ENCODE measurements around the gene C9orf85.
A peak's percentile ranks its signal among the peaks of the same experiment; 100 is the strongest.

C9orf85 gene, protein sequence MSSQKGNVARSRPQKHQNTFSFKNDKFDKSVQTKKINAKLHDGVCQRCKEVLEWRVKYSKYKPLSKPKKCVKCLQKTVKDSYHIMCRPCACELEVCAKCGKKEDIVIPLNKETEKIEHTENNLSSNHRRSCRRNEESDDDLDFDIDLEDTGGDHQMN

DNA sequence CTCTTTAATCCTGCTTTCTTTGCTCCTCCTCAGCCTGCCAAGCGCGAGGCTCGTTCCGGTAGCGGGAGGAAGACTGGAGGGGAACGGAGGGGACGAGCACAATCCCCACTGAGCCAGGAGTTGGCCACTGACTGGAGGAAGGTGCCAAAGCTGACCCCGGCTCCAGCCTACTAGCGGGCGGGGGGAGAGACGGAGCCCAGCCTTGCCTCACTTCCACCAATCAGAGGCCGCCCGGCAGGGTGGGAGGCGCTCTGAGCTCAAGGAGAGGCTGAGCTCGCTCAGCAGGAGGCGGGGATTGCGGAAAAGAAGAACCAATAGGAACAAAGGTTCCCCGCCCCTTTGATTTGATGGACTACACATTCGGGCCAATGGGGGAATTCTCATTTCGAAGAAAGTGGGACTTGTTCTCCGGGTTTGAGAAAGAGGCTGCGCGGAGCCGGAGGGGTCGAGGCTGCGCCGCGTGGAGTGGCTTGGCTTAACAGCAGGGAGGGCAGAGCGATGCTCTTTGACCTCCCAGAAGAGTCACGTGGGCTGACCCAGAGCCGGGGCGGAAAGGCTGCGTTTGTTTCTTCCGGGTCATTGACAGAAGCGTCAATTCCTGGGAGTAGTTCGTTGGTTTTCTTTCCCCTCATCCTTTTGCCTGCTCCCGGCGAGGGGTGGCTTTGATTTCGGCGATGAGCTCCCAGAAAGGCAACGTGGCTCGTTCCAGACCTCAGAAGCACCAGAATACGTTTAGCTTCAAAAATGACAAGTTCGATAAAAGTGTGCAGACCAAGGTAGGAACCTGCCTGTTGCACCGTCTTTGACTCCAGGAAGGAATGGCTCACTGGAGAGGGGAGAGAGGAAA, at the start of gene C9orf85, which contains the start of gene ABHD17B:
C9orf85 (plus strand) TSS at position 579 of the 847 bp plus-strand sequence; CDS start at position 675, 96 bp downstream.
ABHD17B (minus strand) TSS at position 133 of the 847 bp plus-strand sequence. CDS start 36,113 bp downstream, outside the sequence.
- DNase-seq (ENCODE audit: insufficient read length, low spot score): peak; percentile 99
- FAIRE-seq: peak; percentile 100
- TF ChIP-seq POLR2A (IDR thresholded peaks at IDR 0.05; ENCODE audit: low read depth, low read length): peak; percentile 100

DNA sequence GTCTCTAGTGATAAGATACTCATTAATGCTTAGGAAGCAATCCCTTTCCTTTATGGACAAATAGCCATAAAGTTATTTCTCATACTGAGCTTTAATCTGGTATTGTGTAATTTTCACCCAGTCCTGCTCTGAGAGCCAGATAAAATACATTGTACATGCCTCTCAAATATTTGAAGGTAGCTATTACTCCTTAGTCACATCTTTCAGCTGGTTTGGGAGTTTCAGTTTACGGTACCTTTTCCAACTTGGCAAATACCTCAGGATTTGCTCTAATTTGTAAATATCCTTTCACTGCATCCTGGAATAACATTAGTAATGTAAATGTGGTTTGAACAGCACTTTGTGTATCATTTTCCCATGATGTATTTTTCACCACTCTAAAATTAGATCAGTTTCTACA, 47.8 kb upstream of the C9orf85 start:
- FAIRE-seq (peak; percentile 92), DNase-seq (ENCODE audit: insufficient read length, low spot score) (no peak)
- no peak for TF ChIP-seq POLR2A (IDR thresholded peaks at IDR 0.05; ENCODE audit: low read depth, low read length)

DNA sequence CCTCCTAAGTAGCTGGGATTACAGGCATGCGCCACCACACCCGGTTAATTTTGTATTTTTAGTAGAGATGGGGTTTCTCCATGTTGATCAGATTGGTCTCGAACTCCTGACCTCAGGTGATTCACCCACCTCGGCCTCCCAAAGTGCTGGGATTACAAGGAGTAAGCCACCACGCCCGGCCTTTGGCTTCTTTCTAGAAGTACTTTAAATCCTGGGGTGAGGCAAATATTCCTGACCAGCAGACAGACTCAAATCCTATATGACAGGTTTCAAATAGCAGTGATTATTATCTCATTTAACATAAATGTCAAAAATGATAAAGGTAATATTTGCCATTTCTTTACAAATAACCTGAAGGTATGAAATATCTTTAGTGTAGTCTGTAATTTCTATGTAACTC, 36.1 kb upstream of the C9orf85 start:
- DNase-seq (ENCODE audit: insufficient read length, low spot score) (no peak), FAIRE-seq (no peak)
- TF ChIP-seq POLR2A (IDR thresholded peaks at IDR 0.05; ENCODE audit: low read depth, low read length): no peak

DNA sequence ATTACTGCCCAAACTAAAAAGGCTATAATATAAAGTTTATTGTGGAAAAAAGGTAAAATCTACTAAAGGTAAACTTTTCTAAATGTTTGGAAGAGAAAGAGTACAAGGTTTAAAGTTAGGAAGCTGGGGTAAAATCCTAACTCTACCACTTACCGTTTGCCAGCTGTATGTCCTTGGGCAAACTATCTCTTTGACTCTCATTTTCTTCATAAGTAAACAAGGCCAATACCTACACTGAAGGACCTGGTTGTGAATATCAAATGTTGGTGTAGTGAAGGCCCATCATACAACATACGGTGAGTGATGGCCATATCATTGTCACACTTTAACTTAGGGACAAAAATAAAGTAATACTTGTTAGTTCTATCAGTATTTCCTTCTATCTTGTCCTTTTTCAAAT, 35.3 kb upstream of the C9orf85 start:
- DNase-seq (ENCODE audit: insufficient read length, low spot score) (no peak), FAIRE-seq (no peak)
- no peak for TF ChIP-seq POLR2A (IDR thresholded peaks at IDR 0.05; ENCODE audit: low read depth, low read length)

DNA sequence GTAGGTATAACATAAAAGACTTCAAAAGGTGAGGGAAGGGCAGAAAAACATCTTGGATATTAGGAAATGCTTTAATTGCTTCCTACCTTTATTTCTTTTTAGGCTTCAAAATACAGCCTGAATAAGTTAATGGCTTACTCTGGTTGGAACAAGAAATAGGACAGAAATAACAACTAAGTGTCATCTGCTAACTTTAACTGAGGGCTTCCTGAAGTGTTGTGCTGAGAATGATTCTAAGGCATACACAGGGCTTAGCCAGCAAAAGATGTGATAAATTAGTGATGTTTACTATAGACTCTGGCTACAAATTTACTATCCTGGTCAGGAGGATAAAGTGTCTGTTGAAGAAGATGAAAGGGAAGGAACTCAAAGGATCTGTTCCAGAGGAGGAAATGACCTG, 34.6 kb upstream of the C9orf85 start:
- no peak for FAIRE-seq
- no peak for TF ChIP-seq POLR2A (IDR thresholded peaks at IDR 0.05; ENCODE audit: low read depth, low read length)

DNA sequence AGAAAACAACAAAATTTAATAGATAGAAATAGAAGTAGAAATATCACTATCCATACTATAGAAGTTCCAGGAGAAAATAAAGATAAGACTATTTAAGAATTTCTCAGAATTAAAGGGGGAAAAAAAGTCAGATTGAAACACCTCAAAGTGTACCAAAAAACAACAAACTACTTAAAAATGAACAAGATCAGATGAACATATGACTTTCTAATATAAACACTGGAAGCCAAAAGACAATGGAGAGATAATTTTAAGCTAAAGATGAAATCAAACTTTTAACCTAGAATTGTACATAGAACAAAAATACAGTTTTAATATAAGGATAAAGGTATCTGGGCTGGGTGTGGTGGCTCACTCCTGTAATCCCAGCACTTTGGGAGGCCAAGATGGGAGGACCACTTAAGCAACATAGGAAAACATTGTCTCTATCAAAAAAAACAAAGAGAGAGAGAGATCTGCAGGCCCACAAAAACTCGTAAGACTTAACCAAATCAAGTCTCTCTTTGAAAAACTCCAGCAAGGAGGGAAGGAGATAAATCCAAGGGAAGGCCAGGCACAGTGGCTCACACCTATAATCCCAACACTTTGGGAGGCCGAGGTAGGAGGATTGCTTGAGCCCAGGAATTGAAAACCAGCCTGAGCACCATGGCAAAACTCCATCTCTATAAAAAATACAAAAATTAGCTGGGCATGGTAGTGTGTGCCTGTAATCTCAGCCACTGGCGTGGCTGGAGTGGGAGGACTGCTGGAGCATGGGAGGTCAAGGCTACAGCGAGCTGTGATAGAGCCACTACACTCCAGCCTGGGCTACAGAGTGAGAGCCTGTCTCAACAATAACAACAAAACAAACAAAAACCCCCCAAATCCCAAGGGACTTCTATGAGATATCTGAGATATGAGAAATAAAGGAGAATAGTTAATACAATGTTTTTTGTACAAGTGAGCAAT, 32.8 kb upstream of the C9orf85 start:
- FAIRE-seq: no peak

More for the DNA sequence above, 34.6 kb upstream of the C9orf85 start:
- DNase-seq (ENCODE audit: insufficient read length, low spot score): no peak

DNA sequence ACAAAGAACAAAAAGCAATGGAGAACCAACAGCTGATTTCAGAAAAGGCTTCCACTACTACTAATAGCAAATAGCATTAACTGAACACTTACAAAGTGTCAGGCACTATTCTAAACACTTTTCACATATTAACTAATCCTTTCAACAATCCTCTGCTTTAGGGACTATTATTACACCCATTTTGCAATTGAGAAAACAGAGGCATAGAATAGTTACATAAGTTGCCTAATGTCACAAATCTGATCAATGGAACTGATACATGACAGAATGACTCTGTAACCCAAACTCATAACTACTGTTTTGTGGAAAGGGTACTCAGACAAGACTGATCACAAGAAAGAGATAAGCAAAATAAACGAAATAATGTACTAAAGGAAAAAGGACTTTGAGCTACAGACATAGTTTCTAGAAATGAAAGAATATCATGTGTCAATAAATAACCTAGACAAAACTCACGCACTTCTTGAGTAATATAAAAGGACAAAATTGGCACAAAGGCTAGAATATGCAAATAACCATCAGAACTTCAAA, 31.7 kb upstream of the C9orf85 start:
- DNase-seq (ENCODE audit: insufficient read length, low spot score): no peak
- no peak for TF ChIP-seq POLR2A (IDR thresholded peaks at IDR 0.05; ENCODE audit: low read depth, low read length)
- peak; percentile 87 for FAIRE-seq

More for the DNA sequence above, 32.8 kb upstream of the C9orf85 start:
- TF ChIP-seq POLR2A (IDR thresholded peaks at IDR 0.05; ENCODE audit: low read depth, low read length): no peak
- DNase-seq (ENCODE audit: insufficient read length, low spot score): no peak

DNA sequence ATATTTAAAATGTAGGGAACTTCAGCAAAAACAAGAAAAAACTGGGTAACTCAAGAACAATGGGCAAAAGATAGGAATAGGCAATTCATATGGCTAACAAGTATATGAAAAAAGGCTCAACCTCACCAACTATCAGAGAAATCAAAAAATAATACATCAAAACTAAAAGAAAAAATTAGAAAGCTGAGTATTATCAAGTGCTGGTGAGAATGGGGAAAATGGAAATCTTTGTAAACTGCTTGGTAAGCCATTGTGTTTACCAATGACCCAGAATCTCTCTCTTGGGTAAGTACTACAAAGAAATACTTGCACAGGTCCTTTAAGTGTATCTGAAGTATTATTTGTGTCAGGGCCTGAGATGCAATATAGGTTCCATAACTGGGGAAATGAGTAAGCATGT, 27.4 kb upstream of the C9orf85 start:
- FAIRE-seq (no peak), DNase-seq (ENCODE audit: insufficient read length, low spot score) (no peak)
- TF ChIP-seq POLR2A (IDR thresholded peaks at IDR 0.05; ENCODE audit: low read depth, low read length): no peak

DNA sequence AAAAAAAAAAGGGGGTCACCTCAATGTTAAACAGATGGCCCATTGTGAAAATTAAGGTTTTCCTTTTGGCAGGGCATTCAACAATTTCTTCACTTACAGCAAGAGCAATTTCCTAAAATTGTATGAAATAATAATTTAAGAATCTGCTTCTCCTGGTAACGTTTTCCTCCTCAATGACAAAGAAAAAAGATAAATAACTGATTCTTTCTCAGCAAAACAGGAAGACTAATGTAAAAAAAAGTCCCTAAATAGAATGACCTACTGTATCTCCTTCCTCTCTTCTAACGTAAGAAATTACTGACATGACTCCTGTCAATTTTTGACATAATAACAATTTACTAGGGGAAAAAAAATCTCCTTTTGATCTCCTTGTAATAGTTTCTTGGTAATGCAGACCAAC, 26.0 kb upstream of the C9orf85 start:
- TF ChIP-seq POLR2A (IDR thresholded peaks at IDR 0.05; ENCODE audit: low read depth, low read length): no peak
- FAIRE-seq (no peak), DNase-seq (ENCODE audit: insufficient read length, low spot score) (no peak)

DNA sequence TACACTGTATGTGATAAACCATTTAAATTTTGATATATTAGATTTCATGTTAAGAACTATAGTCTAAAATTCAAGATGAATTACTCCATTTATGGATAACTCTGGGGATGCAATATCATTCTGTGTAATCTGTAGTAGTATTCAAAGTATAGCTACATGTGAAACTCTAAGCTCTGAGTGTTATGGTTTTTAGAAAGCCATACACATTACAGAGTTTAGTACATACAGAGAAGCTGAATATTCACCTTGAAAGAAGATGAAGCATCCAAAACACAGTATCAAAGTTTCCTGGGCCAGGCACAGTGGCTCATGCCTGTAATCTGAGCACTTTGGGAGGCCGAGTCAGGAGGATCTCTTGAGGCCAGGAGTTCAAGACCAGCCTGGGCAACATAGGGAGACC, 25.4 kb upstream of the C9orf85 start:
- no peak for TF ChIP-seq POLR2A (IDR thresholded peaks at IDR 0.05; ENCODE audit: low read depth, low read length)
- FAIRE-seq (peak; percentile 90), DNase-seq (ENCODE audit: insufficient read length, low spot score) (no peak)

DNA sequence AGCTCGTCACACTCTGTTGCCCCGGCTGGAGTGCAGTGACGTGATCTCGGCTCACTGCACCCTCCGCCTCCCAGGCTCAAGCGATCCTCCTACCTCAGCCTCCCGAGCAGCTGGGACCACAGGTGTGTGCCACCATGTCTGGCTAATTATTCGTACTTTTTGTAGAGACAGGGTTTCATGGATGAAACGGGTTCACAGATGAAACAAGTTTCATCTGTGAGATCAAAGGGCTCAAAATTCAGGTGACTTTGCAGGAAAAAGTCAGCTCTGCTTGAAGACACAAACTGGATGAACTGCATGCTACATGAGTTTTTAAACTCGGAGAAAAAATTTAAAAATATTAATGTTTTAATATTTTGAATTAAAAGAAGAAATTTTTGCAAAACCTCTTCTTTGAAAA, 24.9 kb upstream of the C9orf85 start:
- no peak for DNase-seq (ENCODE audit: insufficient read length, low spot score)
- peak; percentile 23 for FAIRE-seq
- no peak for TF ChIP-seq POLR2A (IDR thresholded peaks at IDR 0.05; ENCODE audit: low read depth, low read length)

DNA sequence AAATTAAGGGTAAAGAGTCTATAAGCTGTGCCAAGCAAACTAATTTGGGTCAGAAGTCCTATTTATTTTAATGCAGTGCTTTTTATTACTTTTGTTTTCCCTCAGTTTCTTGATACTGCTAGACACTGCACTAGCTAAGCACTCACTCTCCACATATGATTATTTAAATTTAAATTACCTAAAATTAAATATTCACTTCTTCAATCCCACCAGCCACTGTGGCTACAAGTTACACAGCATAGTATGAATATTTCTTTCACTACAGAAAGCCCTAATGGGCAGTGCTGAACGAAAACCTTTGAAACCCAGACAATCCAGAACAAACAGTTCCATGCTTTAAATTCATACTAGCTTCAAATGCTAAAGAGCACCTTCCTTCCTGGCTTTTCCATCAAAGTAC, 24.1 kb upstream of the C9orf85 start:
- FAIRE-seq: no peak
- no peak for DNase-seq (ENCODE audit: insufficient read length, low spot score)
- TF ChIP-seq POLR2A (IDR thresholded peaks at IDR 0.05; ENCODE audit: low read depth, low read length): no peak

DNA sequence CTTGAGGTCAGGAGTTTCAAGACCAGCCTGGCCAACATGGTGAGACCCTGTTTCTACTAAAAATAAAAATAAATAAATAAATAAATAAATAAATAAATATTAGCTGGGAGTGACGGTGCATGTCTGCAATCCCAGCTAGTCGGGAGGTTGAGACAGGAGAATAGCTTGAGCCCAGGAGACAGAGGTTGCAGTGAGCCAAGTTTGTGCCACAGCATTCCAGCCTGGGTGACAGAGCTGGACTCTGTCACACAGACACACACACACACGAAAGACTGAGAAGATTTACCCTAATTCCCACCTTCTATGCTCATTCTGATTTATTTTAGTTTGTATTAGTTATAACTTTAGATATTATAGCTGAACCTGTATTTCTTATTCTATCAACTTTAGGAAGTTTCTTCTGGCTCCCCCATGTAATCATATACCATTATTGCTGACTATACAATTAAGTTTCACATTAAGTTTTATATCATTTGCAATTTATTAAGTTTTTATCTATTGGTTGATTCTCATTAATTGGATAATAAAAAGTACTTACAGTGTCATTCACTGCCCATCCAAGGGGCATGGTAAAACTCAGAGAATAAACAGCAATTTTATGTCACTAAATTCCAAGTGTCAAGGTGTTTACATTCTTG, 21.3 kb upstream of the C9orf85 start:
- no peak for TF ChIP-seq POLR2A (IDR thresholded peaks at IDR 0.05; ENCODE audit: low read depth, low read length)

More for the DNA sequence above, 21.3 kb upstream of the C9orf85 start:
- no peak for DNase-seq (ENCODE audit: insufficient read length, low spot score)
- no peak for FAIRE-seq

Data from H54 (cell line).